ENCODE data around the gene PLCB3.

PLCB3 gene

GRCh38 chr11:64268025-64268892, 16.9 kb downstream of the PLCB3 start:
- DNase-seq: no peak

GRCh38 chr11:64268893-64269539, 17.7 kb downstream of the PLCB3 start:
- peak; percentile 21 for DNase-seq

- peak; percentile 99 for DNase-seq
Observed at GRCh38 chr11:64269540-64270220, 18.4 kb downstream of the PLCB3 start.

- no peak for DNase-seq
Observed at GRCh38 chr11:64275031-64275800, 23.9 kb downstream of the PLCB3 start.

- DNase-seq: no peak
Observed at GRCh38 chr11:64275841-64276240, 24.5 kb downstream of the PLCB3 start.

- no peak for DNase-seq
Observed at GRCh38 chr11:64276653-64277431, 25.5 kb downstream of the PLCB3 start.

GRCh38 chr11:64278576-64279190, 27.4 kb downstream of the PLCB3 start:
- no peak for DNase-seq

- no peak for DNase-seq
Observed at GRCh38 chr11:64281957-64282770, 30.8 kb downstream of the PLCB3 start.

GRCh38 chr11:64283092-64283491, 31.8 kb downstream of the PLCB3 start:
- DNase-seq: no peak

GRCh38 chr11:64284048-64284961, 33.0 kb downstream of the PLCB3 start, which contains the start of gene BAD:
Gene BAD, minus strand, starts transcription at chr11:64284665. Its CDS starts 297 bp downstream, at chr11:64284368.
- peak; percentile 92 for DNase-seq

GRCh38 chr11:64284962-64285884, 33.9 kb downstream of the PLCB3 start, which contains the start of gene GPR137:
Gene GPR137, plus strand, starts transcription at chr11:64285848. Its CDS starts 677 bp downstream, at chr11:64286525.
- DNase-seq: peak; percentile 89

GRCh38 chr11:64285885-64286800, 34.8 kb downstream of the PLCB3 start:
- no peak for DNase-seq

- no peak for DNase-seq
Observed at GRCh38 chr11:64286801-64287159, 35.5 kb downstream of the PLCB3 start.

GRCh38 chr11:64287676-64288352, 36.5 kb downstream of the PLCB3 start:
- no peak for DNase-seq

- no peak for DNase-seq
Observed at GRCh38 chr11:64288353-64288750, 37.0 kb downstream of the PLCB3 start.

- no peak for DNase-seq
Observed at GRCh38 chr11:64289002-64289564, 37.8 kb downstream of the PLCB3 start.

Measured in CD4-positive, alpha-beta T cell treated with Interleukin-4 for 4 hours (primary cell).